Measurements from ENCODE around the gene CDON.
A peak's percentile ranks its signal among the peaks of the same experiment; 100 is the strongest.

Gene CDON

DNA sequence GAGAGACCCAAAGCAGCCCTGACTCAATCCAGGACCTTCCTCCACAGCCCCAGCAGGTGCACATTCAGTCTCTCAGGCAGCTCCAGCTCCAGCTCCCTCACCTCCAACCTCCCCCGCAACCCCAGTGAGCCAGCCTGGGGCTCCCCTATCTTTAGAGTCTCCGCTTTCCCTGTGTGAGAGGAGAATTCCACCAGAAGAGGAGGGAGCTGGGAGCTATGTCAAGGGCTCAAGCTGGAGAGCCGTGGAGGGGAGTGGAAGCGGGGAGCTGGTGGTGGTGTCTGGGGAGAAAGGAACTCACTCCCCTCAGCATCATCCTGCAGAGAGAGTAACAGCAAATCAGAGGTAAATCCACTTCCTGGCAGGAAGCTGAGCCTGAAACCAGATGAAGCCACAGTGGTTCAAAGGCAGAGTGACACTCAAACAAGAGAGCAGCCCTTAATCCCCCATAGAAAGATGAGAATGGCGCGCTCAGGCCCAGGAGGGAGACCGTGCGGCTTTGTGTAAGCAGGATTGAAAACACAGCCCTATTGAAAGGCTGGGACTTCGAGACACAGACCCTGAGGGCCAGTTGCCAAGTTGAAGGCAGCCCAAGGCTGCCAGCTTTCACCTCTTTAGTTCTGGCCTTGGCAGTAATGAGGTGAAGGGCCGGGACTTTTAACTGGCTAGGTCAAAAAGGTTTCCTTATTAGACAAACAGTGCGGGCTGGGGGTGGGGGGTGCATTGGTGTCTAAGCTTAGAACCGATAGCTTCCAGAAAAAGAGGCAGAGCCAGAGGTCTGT, 21.4 kb upstream of the CDON start:
- peak; percentile 8 for DNase-seq

DNA sequence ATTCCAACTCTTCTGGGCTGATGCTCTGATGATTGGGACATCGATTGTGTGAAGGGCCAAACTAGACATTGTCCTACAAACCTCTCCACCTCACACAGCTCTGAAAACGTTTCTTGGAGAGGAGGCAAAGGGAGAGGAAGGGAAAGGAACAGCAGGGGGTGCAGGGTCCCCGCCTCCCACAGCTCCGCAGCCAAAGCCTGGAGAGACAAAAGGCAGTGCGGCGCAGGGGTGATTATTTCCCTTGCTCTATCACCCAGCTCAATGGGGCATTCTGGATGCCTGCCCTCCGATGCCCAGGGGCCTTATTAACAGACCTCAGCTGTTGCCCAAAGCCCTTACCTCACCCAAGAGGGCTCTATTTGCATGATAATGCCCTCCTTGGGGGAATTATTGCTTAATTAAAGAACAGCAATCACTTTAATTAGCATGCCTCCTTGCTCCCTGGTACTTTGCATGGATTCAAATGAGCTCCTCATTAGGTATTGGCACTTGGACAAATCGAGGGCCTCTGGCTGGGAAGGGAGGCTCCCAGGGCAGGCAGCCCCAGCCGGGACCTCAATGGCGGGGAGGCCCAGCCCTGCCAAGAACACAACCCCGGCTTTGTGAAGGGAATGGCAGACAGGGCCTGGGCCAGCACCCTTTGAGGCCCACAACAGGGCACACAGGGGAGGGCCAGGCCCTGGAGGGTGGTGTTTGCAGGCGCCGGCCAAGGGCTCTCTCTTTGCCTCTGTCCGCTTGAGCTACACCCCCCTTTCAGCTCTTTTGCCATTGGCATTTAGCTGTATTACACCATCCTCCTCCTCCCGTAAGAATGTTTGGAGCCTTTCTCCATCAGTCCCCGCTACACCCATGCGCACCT, 19.8 kb upstream of the CDON start:
- no peak for DNase-seq

DNA sequence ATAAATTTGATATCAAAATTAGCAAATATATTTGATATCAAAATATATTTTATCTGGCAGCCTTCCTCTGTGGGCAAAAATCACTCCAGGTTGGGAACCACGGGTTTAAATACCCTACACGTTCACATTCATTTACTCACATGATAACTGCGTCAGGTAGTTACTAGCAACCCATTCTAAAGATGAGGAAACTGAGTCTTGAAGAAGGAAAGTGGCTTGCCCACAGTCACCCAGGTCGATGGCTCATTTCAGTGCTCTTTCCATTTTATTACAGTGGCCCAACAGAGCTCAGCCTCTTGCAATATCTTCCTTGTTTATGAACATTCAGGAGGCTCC, 19.2 kb upstream of the CDON start:
- DNase-seq = no peak

DNA sequence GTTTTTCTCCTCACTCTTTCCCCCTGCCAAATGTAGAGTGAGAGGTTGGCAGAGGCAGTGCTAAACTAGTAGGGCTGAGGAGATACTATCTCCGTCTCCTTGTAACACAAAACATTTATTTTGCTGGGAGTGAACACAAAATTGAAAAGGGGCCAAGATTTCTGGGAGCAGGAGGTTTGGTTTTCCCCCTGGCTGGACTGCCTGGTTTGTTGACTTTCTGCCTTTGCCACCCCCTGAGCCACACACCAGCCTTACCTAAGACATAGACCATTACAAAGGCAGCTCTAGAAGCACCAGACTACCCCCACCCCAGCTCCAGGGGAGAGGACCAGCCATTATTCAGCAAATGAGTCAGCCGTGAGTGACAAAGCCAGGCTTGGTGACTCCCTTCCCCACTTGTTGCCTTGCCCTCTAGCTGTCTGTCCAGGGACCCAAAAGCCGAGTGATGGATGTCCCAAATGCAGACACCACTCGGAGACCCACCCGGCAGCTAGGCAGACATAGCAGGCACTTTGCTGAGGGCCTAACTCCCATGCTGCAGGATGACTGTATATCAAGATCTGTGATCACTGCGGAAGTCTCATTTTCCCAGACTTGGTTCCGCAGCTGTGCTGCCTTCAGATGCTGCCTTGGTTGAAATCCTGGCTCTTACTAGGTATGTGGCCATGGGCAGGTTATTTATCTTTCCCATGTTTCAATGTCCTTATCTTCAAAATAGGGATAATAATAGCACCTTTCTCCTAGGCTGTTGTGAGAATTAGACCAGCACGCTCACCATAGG, 17.7 kb upstream of the CDON start:
- no peak for DNase-seq

DNA sequence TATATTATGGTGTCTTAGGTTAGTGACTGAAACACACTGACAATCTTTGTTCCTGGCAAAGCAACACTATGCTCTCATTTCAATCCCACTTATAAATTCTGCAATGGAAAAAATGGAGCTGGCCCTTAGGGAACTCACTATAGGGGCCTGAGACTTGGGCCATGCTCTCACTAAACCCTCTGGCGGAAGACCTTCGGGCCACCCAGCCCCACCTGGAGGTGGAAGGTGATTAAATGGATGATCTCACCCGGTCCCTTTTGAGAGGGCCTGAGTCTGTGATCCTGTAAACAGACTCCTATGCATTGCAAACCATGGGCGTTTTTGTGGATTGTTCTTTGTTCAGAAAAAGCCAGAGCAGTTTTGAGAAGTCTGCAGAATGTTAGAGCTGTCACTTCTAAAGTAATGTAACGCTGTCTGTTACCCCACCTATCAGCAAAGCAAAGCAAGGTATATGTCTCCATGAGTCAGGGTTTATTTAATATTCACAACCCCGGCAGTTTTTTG, 17.0 kb upstream of the CDON start:
- no peak for DNase-seq

DNA sequence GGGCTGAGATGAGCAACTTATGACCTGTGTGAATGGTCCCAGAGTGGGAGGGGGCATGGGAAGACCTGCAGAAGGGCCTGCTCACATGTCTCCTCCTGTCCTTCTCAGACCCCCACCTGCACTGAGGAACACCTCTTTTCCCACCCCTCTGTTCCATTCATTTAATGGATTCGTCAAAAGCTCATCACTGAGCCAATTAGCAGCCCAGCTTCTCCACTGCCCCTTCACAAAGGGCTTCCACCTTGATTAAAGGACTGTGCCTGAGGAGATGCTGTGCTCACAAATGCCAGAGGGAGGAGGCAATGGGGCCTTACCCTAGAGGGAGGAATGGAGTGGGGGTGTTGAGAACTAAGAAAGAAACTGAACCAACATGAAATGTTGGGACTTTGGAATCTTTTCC, 14.0 kb upstream of the CDON start:
- no peak for DNase-seq

DNA sequence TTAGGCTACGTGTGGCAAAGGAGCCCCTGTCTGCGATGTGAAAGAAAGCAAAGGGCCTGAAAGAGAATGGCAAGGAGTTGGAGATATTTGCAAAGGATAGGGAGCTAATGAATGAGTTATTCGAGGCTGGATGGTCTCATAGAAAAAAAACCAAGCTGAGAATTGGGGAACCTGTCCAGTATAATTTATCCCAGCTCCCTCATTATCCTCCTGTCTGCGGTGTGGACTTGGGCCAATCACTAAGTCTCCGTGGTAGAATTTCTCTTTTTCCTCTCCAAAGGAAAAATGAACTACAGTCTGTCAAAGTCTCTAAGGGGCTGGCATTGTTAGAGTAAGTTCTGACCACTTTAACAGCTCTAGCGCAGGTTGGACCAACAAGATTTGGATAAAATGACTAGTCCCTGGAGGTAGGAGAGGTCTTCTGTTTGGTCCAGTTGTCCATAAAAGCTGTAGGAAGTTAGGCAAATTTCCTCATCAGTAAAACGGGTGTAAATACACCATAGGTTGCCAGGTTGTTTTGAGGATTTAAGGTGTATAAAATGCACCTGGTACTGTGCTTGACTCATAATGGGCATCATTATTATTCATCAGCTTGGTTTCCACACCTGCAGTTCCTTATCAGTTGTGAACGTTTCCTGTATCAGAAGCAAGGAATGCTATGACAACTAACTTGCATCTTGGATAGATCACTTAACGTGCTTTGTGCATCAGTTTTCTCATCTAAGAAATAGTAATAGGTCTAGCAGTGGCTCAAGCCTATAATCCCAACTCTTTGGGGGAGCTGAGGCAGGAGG, 10.3 kb upstream of the CDON start:
- DNase-seq = no peak

DNA sequence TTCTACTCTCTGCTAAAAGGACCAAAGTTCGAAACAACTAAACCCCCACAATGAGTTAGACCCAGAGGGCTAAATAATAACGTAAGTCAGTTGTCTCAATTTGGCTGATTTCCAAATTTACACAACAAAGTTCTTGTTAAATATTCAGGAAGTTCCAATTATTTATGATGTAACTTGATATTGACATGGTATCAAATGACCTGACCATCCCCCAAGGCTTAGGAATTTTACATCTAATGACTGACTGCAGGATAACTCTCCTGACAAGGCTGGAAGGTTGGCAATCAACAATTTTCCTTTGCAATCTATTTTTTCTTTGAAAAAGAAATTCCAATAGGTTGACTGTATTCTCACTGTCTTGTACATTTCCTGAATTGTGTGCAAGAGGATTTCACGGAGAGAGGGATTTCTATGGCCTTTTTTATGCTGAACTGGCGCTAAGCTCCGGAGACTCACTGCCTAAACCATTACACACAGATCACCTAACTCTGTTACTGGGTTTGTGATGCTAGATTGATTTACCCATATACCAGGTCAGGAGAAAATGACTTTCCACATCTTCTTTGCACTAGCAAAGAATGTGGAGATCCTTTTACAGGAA, 9.6 kb upstream of the CDON start:
- no peak for DNase-seq

DNA sequence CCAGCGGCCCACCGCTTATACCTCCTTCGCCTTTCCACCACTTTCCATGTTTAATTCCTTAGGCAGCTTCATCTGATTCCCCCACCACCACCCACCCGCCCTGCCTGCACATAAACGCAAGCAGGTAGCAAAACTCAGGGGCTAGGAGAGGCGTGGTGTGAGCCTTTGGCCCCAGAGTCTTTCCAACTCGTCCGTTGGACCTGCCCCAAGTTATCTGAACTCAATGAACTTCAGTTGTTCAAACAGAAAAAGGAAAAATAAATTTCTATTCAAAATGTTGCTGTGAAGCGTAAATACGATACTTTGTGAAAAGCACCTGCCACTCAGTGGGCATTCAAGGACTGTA, 814 bp upstream of the CDON start:
- DNase-seq = no peak

DNA sequence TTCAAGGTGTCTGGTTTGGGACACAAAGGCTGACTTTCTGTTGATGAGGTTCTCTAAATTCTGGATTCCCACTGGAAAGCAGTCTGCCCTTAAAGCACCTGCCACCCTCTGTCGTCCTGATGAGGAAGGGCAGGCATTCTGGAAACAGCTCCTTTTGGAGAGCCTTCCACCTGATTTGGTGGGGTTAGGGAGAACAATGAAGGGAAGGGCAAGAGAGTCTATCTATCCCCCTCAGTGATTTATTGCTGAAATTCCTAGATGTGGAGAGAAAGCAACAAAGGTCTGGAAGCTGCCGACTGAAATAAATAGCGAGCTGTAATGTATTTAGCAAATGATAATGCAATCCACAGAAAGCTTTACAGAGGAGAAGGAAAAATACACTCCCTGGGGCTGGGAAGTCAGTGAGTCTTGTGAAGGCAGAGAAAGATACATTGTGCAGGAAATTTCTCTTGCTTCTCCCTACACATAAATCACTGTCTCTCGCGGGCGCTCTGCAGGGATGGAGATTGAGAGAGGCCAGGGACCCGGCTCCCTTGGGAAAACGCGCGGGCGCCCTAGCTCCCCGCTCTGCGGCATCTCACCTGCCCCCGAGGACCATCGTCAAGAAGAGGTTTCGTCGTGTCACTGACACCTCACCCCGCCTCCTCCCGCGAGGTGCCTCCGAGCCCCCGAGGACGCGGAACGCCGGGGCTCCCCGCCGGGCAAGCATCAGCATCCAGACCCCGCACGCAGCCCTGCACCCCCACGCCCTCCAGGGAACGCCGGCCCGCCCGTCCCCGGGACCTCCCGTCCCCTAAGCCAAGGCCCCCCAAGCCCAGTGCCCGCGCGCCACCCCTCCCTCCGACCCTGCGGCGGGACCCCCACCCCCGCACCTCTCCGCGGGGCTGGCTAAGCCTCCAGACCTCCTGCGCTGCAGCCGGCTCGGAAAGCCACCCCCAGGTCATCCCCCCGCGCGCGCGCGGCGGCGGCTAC, 673 bp downstream of the CDON start:
- no peak for DNase-seq

DNA sequence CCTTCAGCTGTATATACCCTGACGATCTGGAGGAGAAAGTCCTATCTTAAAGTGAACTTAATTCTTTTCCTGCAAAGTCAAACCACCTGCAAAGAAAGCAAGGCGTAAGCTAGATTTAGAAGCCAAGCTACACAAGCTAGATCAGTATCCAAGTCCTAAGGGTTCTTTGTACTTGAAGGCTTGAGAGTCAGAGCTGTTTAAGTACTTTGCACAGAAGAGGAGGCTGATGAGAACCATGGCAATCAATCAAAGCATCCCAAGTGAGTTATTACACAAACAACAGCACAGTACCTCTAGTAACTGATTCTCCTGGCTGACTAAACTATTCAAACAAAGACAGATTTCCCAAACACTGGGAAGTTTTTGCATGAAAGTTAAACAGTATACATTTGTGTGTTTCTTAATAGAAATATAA, 1.9 kb downstream of the CDON start:
- DNase-seq = no peak

DNA sequence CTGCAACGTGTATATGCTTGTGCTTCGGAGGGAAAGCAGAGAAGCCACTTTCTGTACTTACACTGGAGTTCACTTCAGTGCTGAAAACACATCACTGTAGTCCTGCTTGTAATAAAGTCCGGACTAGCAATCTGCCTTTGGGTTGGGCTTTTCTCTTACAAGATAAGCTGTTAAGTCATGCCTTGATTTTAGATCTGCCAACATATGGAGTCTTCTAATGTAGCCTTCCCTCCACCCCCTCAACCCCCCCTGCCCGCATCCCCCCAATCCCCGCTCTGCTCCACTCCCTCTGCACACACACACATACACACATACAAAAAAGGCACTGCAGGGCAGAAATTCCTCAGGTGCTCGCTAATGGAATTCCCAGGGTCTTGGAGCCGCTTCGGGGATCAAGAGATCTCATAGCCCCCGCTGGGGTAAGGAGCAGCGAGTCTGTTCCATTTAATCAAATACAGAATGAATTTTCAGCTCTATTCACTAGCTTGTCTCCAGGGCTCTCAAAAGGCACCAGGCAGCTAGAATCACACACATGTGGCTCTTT, 3.4 kb downstream of the CDON start:
- DNase-seq = no peak

DNA sequence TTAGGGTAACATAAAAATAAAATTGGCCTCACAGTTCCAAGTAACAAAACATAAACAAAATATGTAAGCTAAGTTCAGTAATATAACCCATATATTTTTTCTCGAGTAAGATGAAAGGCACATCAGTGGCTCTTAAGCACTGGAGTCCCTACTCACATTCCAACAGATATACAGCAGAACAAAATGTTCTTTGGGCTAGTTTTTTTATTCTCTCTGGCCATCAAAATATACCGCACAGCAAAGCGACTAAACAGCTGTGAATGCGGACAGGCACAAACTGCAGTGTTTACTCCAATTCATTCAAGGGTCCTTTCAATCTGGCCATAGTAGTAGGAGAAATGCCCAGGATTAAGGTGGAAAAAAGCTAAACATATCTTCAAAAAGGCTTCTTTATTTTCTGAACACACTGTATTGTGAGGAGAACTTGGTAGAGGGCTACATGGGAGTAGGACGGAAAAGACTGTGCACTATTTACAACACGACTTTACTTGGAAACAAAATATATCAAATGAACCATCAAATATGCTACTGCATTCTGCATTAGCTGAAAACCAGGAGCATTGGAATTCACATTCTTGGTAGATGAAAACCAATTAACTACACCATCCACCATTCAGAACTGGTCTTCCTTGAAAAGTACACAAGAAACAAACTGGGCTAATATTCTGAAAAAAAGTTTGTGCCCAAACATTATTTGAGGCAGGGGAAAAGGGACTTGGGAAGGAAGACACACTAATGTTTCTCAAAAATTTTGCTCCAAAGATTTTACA, 4.4 kb downstream of the CDON start:
- DNase-seq = no peak

DNA sequence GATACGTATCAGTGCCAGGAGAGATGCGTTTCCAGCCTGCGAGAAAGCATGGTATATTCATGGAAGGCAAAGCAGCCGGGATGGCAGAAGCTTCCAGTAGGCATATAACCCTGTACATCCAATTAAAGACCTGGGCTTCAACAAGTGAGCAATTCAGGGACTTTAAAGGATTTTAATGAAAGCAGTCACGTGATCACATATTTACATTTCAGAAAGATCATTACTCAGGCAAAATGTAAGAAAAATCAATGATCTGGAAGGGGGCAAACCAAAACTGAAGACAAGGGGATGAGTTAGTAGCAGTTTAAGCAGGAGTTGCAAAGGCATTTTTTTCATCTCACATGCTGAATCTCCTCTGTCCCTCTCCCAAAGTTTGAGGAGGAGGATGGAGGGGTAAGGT, 7.8 kb downstream of the CDON start:
- DNase-seq = no peak

DNA sequence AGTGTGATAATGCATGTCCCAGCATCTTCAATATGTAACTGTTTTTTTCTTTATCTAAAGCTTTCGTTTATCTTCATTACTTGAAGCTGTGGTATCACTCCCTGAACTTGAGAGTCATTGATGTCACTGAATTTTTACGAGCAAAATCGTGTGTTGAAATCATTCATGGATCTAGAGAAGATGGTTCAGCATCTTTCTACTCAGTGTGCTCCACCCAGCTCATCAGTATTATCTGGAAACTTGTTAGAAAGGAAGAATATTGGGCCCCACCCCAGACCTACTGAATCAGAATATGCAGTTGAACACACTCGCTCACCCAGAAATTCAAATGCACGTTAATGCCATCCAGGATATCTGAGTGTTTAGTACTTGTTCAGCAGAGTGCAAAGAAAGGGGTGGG, 8.3 kb downstream of the CDON start:
- no peak for DNase-seq

DNA sequence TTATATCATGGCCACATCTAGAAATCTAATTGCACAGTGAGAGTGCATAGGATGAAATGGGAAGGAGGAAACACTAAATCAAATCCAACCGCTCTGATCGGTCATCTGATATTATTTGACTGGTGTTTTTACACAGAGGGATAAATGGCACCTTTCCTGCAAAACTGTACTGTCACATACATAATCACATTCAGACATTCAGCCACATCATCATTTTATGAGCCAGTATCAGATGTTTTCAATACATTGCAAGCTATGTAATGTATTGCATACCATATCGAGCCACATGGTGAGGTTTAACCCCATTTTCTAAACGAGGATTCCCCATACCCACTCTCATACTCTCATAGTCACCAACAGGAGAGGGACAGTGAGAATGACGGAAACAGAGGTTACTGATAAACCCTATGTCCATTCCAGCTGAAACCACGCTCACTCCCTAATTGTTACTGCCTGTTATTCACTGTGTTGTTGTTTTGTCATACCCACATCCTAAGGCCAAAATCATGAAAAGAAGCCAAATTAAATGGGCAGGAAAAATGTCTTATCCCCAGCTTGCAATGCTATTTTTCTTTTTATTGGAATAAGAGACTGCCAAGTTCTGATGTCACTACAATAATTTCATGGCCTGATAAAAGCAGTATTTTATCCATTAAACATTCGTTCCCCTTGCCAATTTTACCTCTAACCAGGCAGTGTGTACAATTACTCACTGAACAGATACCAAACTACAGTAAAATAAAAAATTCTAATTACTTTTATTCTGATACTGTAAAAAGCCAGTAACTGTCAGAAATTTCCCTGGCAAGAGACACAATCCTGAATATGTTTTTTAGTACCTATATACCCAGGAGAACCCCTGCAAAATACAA, 9.0 kb downstream of the CDON start:
- DNase-seq = no peak

DNA sequence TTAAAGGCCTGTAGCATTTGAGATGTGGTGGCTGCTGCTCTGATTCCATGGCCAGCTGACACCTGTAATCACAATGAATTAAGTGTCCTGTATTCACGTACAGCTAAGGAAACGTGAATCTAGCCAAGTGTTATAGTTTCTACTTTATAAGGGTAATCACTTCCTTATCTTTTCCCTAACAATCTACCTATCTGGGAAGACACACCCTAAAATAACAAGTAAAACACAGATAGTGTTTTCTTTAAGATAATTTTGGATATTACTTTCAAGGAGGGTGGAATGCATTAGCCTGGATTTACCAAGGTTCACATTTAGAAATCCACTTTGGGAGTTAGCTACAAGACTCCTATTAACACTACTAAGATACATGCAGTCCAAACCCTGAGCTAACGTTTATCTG, 11.5 kb downstream of the CDON start:
- no peak for DNase-seq

DNA sequence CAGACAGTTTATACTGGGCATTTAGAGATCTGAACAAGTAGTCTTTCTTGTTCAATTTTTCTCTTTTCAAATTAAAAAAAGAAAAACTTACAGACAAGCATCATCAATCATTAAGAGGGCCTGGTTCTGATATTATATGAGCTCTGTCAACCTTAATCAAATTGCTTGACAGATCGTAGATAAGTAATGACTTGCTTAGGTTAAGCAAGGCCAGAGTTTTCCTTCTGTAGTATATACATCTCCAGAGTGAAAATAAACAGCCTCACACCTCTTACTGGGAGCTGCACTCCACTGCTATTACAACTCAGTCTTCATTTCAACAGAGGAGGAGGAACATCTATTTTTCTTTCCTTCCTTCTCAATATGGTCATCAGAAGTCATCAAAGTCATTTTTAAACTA, 13.5 kb downstream of the CDON start:
- DNase-seq = no peak

DNA sequence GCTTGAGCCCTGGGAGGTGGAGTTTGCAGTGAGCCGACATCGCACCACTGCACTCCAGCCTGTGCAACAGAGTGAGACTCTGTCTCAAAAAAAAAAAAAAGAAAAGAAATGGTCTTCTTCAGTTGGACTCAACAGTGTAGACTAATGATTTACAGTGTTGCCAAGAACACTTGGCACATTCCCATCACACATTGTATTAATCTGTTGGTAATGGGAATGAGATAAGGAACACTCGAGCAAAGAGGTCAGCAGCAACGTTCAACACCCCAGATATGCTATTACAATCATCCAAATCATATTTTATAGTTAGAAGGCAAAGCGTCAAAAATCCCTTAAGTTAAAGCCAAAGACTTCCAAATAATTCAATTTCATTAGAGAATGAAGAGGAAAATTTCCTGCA, 14.5 kb downstream of the CDON start:
- no peak for DNase-seq

Data from activated gamma-delta T cell treated with Interleukin-2 at 50 U/mL for 16 hours (primary cell).